ENCODE results near the gene CLCN6.

The CLCN6 gene

DNA sequence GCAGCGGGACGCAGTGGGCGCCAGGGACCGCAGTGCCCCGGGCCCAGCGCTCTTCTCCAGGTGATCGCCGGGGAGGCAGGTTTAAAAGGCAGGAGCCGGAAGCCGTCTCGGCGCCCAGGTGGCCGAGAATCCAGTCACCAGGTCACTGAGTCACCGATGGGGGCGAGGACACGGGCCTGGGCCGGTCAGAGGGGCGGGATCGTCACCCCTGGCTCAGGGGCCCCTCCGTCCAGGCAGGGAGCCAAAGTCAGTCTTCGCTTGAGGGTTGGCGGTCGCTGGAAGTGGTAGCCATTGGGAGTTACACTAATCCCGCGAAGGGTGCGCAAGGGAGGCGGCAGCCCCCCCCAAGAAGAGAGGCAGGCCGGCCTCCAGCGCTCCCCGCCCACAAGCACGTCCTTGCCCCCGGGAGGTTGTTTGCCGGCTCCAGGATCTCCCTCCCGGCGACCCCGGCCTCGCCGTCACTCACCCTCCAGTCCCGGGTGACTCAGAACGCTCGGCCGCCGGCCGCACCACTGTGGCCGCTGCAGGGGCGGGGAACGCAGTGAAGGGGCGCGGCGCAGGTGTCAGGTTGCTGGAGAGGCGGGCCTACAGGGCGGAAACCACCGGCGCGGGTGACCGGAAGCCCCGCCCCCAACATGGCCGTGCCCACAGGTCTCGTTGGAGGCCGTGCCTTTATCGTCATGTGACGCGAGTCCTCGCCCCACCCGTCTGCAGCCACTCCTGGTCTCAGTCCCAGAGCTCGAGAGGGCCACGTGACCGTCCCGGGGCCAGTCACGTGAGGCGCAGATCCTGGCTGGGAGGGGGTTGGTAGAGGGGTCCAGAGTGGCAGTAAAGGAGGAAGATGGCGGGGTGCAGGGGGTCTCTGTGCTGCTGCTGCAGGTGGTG is at the start of gene CLCN6, which contains the start of gene MTHFR (continued):
- peak; percentile 60; the same call in 1 of the 2 replicates for TF ChIP-seq ZFP37 (tag by site-specific recombination; IDR thresholded peaks at IDR 0.05)
- no peak for TF ChIP-seq SETDB1 (IDR thresholded peaks at IDR 0.05; ENCODE audit: insufficient read length, low read length)
- TF ChIP-seq ZNF514 (tag by site-specific recombination; IDR thresholded peaks at IDR 0.05) = no peak
- TF ChIP-seq ZNF350 (tag by site-specific recombination; IDR thresholded peaks at IDR 0.05) = no peak
- TF ChIP-seq, protein P1, sequence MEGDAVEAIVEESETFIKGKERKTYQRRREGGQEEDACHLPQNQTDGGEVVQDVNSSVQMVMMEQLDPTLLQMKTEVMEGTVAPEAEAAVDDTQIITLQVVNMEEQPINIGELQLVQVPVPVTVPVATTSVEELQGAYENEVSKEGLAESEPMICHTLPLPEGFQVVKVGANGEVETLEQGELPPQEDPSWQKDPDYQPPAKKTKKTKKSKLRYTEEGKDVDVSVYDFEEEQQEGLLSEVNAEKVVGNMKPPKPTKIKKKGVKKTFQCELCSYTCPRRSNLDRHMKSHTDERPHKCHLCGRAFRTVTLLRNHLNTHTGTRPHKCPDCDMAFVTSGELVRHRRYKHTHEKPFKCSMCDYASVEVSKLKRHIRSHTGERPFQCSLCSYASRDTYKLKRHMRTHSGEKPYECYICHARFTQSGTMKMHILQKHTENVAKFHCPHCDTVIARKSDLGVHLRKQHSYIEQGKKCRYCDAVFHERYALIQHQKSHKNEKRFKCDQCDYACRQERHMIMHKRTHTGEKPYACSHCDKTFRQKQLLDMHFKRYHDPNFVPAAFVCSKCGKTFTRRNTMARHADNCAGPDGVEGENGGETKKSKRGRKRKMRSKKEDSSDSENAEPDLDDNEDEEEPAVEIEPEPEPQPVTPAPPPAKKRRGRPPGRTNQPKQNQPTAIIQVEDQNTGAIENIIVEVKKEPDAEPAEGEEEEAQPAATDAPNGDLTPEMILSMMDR (tag by site-specific recombination; IDR thresholded peaks at IDR 0.05) = 0 out of 2 replicates have a peak, but pooled peaks have one; percentile 27
- TF ChIP-seq ZNF510 (tag by site-specific recombination; IDR thresholded peaks at IDR 0.05; ENCODE audit: insufficient replicate concordance) = no peak
- TF ChIP-seq ZBTB44 (tag by site-specific recombination; IDR thresholded peaks at IDR 0.05) = no peak
- TF ChIP-seq HOXA7 (CRISPR knock-in tag; IDR thresholded peaks at IDR 0.05; ENCODE audit: borderline replicate concordance) = no peak
- no peak for TF ChIP-seq ZNF768 (tag by site-specific recombination; IDR thresholded peaks at IDR 0.05)
- TF ChIP-seq ZNF610 (tag by site-specific recombination; IDR thresholded peaks at IDR 0.05; ENCODE audit: borderline replicate concordance) = peak; percentile 48; the same call in 1 of the 2 replicates
- TF ChIP-seq ZNF175 (tag by site-specific recombination; IDR thresholded peaks at IDR 0.05) = no peak
- no peak for TF ChIP-seq ZNF488 (tag by site-specific recombination; IDR thresholded peaks at IDR 0.05)
- peak; percentile 96 for TF ChIP-seq GLIS1 (tag by site-specific recombination; IDR thresholded peaks at IDR 0.05)
- TF ChIP-seq, protein P2, sequence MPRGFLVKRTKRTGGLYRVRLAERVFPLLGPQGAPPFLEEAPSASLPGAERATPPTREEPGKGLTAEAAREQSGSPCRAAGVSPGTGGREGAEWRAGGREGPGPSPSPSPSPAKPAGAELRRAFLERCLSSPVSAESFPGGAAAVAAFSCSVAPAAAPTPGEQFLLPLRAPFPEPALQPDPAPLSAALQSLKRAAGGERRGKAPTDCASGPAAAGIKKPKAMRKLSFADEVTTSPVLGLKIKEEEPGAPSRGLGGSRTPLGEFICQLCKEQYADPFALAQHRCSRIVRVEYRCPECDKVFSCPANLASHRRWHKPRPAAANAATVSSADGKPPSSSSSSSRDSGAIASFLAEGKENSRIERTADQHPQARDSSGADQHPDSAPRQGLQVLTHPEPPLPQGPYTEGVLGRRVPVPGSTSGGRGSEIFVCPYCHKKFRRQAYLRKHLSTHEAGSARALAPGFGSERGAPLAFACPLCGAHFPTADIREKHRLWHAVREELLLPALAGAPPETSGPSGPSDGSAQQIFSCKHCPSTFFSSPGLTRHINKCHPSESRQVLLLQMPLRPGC (tag by site-specific recombination; IDR thresholded peaks at IDR 0.05) = peak; percentile 81
- TF ChIP-seq ZFP69B (tag by site-specific recombination; IDR thresholded peaks at IDR 0.05) = no peak
- no peak for TF ChIP-seq ZNF623 (tag by site-specific recombination; IDR thresholded peaks at IDR 0.05)
- TF ChIP-seq HOXD13 (CRISPR knock-in tag; IDR thresholded peaks at IDR 0.05; ENCODE audit: borderline replicate concordance) = no peak
- TF ChIP-seq ZNF426 (tag by site-specific recombination; IDR thresholded peaks at IDR 0.05) = no peak
- no peak for TF ChIP-seq ZNF404 (tag by site-specific recombination; IDR thresholded peaks at IDR 0.05)
- TF ChIP-seq ZNF785 (tag by site-specific recombination; IDR thresholded peaks at IDR 0.05) = no peak
- TF ChIP-seq ZNF223 (tag by site-specific recombination; IDR thresholded peaks at IDR 0.05) = no peak
- TF ChIP-seq ZNF548 (tag by site-specific recombination; IDR thresholded peaks at IDR 0.05) = no peak
- peak; percentile 99 for TF ChIP-seq KLF10 (tag by site-specific recombination; IDR thresholded peaks at IDR 0.05)
- no peak for TF ChIP-seq ZNF169 (tag by site-specific recombination; IDR thresholded peaks at IDR 0.05)
- peak; percentile 68; the same call in 1 of the 2 replicates for TF ChIP-seq YY1 (tag by site-specific recombination; IDR thresholded peaks at IDR 0.05)
- TF ChIP-seq ZNF394 (tag by site-specific recombination; IDR thresholded peaks at IDR 0.05; ENCODE audit: borderline replicate concordance) = no peak; the same call in 1 of the 2 replicates
- TF ChIP-seq ZNF560 (tag by site-specific recombination; IDR thresholded peaks at IDR 0.05; ENCODE audit: borderline replicate concordance) = no peak
- no peak for TF ChIP-seq HOXC10 (CRISPR knock-in tag; IDR thresholded peaks at IDR 0.05)
- no peak for TF ChIP-seq ZNF214 (tag by site-specific recombination; IDR thresholded peaks at IDR 0.05; ENCODE audit: borderline replicate concordance)
- peak; percentile 91 for TF ChIP-seq SCRT2 (tag by site-specific recombination; IDR thresholded peaks at IDR 0.05)
- peak; percentile 26; the same call in 1 of the 2 replicates for TF ChIP-seq ZNF391 (tag by site-specific recombination; IDR thresholded peaks at IDR 0.05; ENCODE audit: borderline replicate concordance, low read depth)
- no peak for TF ChIP-seq ZNF354C (tag by site-specific recombination; IDR thresholded peaks at IDR 0.05; ENCODE audit: borderline replicate concordance, low read depth)
- no peak; the same call in none of the 2 replicates for TF ChIP-seq ZNF335 (tag by site-specific recombination; conservative IDR thresholded peaks at IDR 0.05)
- no peak for TF ChIP-seq ZNF19 (tag by site-specific recombination; IDR thresholded peaks at IDR 0.05; ENCODE audit: low read depth)
- no peak for TF ChIP-seq ZNF600 (tag by site-specific recombination; IDR thresholded peaks at IDR 0.05)
- TF ChIP-seq ZNF366 (tag by site-specific recombination; conservative IDR thresholded peaks at IDR 0.05) = no peak

Data from HEK293 (cell line).